ENCODE results near the gene ARSB. TPM values are rescaled to one million over a fixed set of nuclear protein-coding genes. Genes with fewer than 3 reads are reported as not detected.

The ARSB gene
- total and polyA plus RNA-seq, 9 of the 15 experiments (the other 6 are each of a cell fraction or from before 2014, with no cell fraction given): 0.52 to 4.6 (median 2.4) TPM

DNA sequence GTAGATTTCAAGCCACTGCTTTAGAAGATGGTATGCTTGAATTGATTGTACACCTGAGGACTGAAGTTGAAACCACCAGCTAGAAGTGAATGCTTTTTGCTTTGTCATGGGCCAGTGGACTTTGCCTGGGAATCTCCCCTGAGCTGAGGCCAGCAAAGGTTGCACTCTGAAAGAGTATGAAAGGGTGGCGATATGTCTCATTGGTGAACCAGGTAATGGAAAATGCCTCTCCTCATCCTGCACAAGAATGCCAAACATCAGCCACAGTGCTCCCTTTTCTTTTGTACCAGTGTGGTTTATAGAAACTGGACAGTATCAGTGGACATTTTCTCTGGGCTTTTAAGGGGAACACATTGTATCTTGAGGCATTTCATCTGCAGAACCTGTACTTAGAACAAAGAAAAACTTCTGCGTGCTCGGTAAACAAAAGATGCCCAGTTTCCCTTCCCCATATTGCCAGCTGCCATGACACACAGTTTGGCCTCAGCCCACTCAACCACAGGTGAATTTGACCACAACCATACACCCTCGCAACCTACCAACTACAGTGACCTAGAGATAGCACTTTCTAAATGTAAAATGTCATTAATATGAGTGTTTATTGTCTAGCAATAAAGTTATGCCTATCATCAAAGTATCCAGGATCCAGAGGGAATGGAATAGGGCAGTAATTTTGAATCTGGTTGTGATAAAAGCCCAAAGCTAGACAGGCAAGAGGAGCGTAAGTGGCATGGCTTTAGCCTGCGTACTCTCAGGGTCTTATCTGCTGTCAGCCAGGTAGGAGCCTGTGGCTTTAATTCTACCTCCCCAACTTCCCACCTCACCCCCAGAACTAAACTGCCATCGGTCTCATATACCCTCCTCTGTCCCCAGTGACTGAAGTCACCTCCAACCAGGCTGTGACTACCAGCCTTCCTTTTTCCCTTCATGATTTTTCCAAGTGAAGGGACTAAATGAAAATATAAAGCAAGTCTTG is 257.0 kb downstream of the ARSB start:
- Histone ChIP-seq H3K36me3 (ENCODE audit: control insufficient read depth, insufficient read depth, low read length) (no peaks in the 10 kb centered on the region), H3K27ac (ENCODE audit: extremely low read depth, low read depth, low read length) (no peak overlapping the region), H3K4me3 (no peak overlapping the region), H3K9ac (ENCODE audit: insufficient read depth in 1 of 2, low read depth in 2 of 2, low read length in 2 of 2) (no peak overlapping the region), H2AFZ (ENCODE audit: low read depth, low read length) (0 out of 2 replicates have a peak overlapping the region, but pooled peaks have one; percentile 41), H3K79me2 (ENCODE audit: control insufficient read depth, insufficient read depth, low read length) (no peaks in the 10 kb centered on the region), H3K27me3 (ENCODE audit: control insufficient read depth in 2 of 2, insufficient read depth in 2 of 2, low read length in 2 of 2) (no peaks in the 10 kb centered on the region), H4K20me1 (replicated peaks; ENCODE audit: control insufficient read depth, insufficient read depth, low read length) (no peaks in the 10 kb centered on the region), H3K4me1 (replicated peaks in 1 of 2; ENCODE audit: control insufficient read depth in 2 of 2, insufficient read depth in 2 of 2, low read length in 2 of 2) (peaks cover 0 to 5% of the 10 kb centered on the region in 2 experiments; a peak in 2 of 5 replicates), H3K9me3 (replicated peaks; ENCODE audit: control insufficient read depth, insufficient read depth, low read depth, low read length) (no peaks in the 10 kb centered on the region), H3K4me2 (ENCODE audit: insufficient read depth, low read length) (no peak overlapping the region), H3K9me1 (ENCODE audit: control insufficient read depth, insufficient read depth, low read length) (no peaks in the 10 kb centered on the region)
- BruUV-seq (replicated peaks): no TSS peak
- FAIRE-seq (peak; percentile 32), DNase-seq (ENCODE audit: extremely low read depth in 1 of 4, low spot score in 3 of 4) (no peak), ATAC-seq (0 out of 3 replicates have a peak, but pooled peaks have one; percentile 26)
- ChIA-PET POLR2A (interaction anchor here (0.6 to 1.4 kb wide), 7 partner anchors 9 to 186 kb away, joined by 3 to 5 read pairs (median 3); no protein-coding TSS in a partner anchor), CTCF (ENCODE audit: low intra/inter-chr PET ratio) (no interaction called here)
- intact Hi-C loops (cut with micrococcal nuclease): no loop called here
- 33% methylated on average over 7 of the region's 7 CpGs for WGBS (ENCODE audit: insufficient coverage, low coverage, missing lambda C conversion rate)
- in situ Hi-C loops (cut with MboI): no loop called here
- TF ChIP-seq NFIX (CRISPR knock-in tag; IDR thresholded peaks at IDR 0.05; ENCODE audit: low read depth) (no peak), GATA2 (CRISPR knock-in tag; IDR thresholded peaks at IDR 0.05) (no peak), MAFK (IDR thresholded peaks at IDR 0.05; ENCODE audit: low read length) (peak; percentile 28; the same call in 1 of the 2 replicates), MAFG (tag; conservative IDR thresholded peaks at IDR 0.05) (peak; percentile 64), C11orf30 (IDR thresholded peaks at IDR 0.05; ENCODE audit: low read depth) (peak; percentile 46; the same call in 1 of the 2 replicates), NCOA4 (IDR thresholded peaks at IDR 0.05; ENCODE audit: partially characterized antibody) (no peak), FOXK1 (CRISPR knock-in tag; IDR thresholded peaks at IDR 0.05; ENCODE audit: borderline replicate concordance) (no peak), ESRRA (IDR thresholded peaks at IDR 0.05; ENCODE audit: borderline replicate concordance, low read depth) (no peak), MAFF (IDR thresholded peaks at IDR 0.05; ENCODE audit: low read length) (no peak), SRF (CRISPR knock-in tag; IDR thresholded peaks at IDR 0.05) (no peak), NR3C1 (CRISPR knock-in tag; IDR thresholded peaks at IDR 0.05) (no peak), ZNF316 (IDR thresholded peaks at IDR 0.05) (peak; percentile 50; the same call in 1 of the 2 replicates), ZNF717 (CRISPR knock-in tag; IDR thresholded peaks at IDR 0.05) (no peak), NFE2 (IDR thresholded peaks at IDR 0.05; ENCODE audit: low read depth) (peak; percentile 73), FOXA3 (CRISPR knock-in tag; conservative IDR thresholded peaks at IDR 0.05 in 1 of 2, IDR thresholded peaks at IDR 0.05 in 1 of 2) (no peak), GTF3C2 (IDR thresholded peaks at IDR 0.05; ENCODE audit: borderline replicate concordance, extremely low read depth, insufficient read length) (no peak), EHMT2 (IDR thresholded peaks at IDR 0.05) (no peak), E2F5 (CRISPR knock-in tag; IDR thresholded peaks at IDR 0.05) (no peak), ZNF764 (CRISPR knock-in tag; IDR thresholded peaks at IDR 0.05; ENCODE audit: low read depth) (no peak), OTX1 (CRISPR knock-in tag; IDR thresholded peaks at IDR 0.05) (no peak)

Data from K562 (cell line).